Neuronal stem cell (in vitro differentiated cells): ENCODE results near the gene C10orf95.

Source experiments
- DNase-seq: peaks from one replicate; pipeline ENCODE4 v3.0.0-alpha.2; 2013; ENCODE audit warnings: low spot score
- H2AFZ ChIP-seq: one replicate; pipeline ENCODE4 v1.6.1; 2013; ENCODE audit warnings: mild to moderate bottlenecking, low read length, inconsistent platforms
- H2AK5ac ChIP-seq: 2 replicates; pipeline ENCODE4 v1.6.1; 2013; ENCODE audit warnings: low read depth, mild to moderate bottlenecking, inconsistent platforms, low read length, moderate library complexity, mixed read lengths
- H2BK120ac ChIP-seq: 2 replicates; pipeline ENCODE4 v1.6.1; 2013; ENCODE audit warnings: low read depth, mild to moderate bottlenecking, inconsistent platforms, low read length, moderate library complexity, mixed read lengths
- H2BK12ac ChIP-seq: one replicate; pipeline ENCODE4 v1.6.1; 2013; ENCODE audit warnings: low read length, inconsistent platforms
- H2BK15ac ChIP-seq: 2 replicates; pipeline ENCODE4 v1.6.1; 2013; ENCODE audit warnings: mild to moderate bottlenecking, low read length, inconsistent platforms, mixed read lengths
- H2BK5ac ChIP-seq: one replicate; pipeline ENCODE4 v1.6.1; 2013; ENCODE audit warnings: inconsistent platforms, mild to moderate bottlenecking, low read length, moderate library complexity
- H3K14ac ChIP-seq: one replicate; pipeline ENCODE4 v1.6.1; 2013; ENCODE audit warnings: low read length, inconsistent platforms
- H3K18ac ChIP-seq: 2 replicates; pipeline ENCODE4 v1.6.1; 2013; ENCODE audit warnings: low read length, inconsistent platforms
- H3K23ac ChIP-seq: 2 replicates; pipeline ENCODE4 v1.6.1; 2013; ENCODE audit warnings: low read depth, mild to moderate bottlenecking, mixed read lengths, low read length, inconsistent platforms; ENCODE audit not compliant: poor library complexity
- H3K27ac ChIP-seq: replicated peaks from 3 replicates; pipeline ENCODE4 v1.5.1; 2013; ENCODE audit warnings: low read length, inconsistent platforms
- H3K27me3 ChIP-seq, 3 experiments: 2 replicates each; pipeline ENCODE4 v1.6.1; 2013; ENCODE audit warnings: low read length in 3 of 3, mild to moderate bottlenecking in 2 of 3, inconsistent platforms in 1 of 3, low read depth in 1 of 3, mixed read lengths in 1 of 3, moderate library complexity in 1 of 3; ENCODE audit not compliant: control insufficient read depth in 3 of 3, insufficient read depth in 3 of 3
- H3K36me3 ChIP-seq, 2 donors: replicated peaks in 1 of 2; 2 replicates each; pipeline ENCODE4 v1.6.1; 2013; ENCODE audit warnings: low read length in 2 of 2; ENCODE audit not compliant: control insufficient read depth in 2 of 2, insufficient read depth in 2 of 2
- H3K4ac ChIP-seq: 2 replicates; pipeline ENCODE4 v1.6.1; 2013; ENCODE audit warnings: inconsistent platforms, mild to moderate bottlenecking, low read length, moderate library complexity
- H3K4me1 ChIP-seq, 2 donors: 1 replicate in 1 of 2; 2 replicates in 1 of 2; pipeline ENCODE4 v1.6.1; 2013; ENCODE audit warnings: low read length in 2 of 2, low read depth in 1 of 2; ENCODE audit not compliant: control insufficient read depth in 2 of 2, insufficient read depth in 1 of 2
- H3K4me2 ChIP-seq: one replicate; pipeline ENCODE4 v1.6.1; 2013; ENCODE audit warnings: mild to moderate bottlenecking, low read length, inconsistent platforms; ENCODE audit not compliant: insufficient read depth, poor library complexity, severe bottlenecking
- H3K4me3 ChIP-seq, 2 donors: 2 replicates each; pipeline ENCODE4 v1.5.1; 2013; ENCODE audit warnings: low read length in 2 of 2, mild to moderate bottlenecking in 2 of 2, inconsistent platforms in 1 of 2, moderate library complexity in 1 of 2
- H3K79me1 ChIP-seq: one replicate; pipeline ENCODE4 v1.6.1; 2013; ENCODE audit warnings: low read depth, mild to moderate bottlenecking, inconsistent platforms, low read length, moderate library complexity
- H3K9ac ChIP-seq: one replicate; pipeline ENCODE4 v1.6.1; 2013; ENCODE audit warnings: mild to moderate bottlenecking, low read depth, low read length, inconsistent platforms; ENCODE audit not compliant: poor library complexity
- H3K9me3 ChIP-seq, 2 donors: replicated peaks in 1 of 2; 2 replicates each; pipeline versions ENCODE3 to v1.6.1; 2013; ENCODE audit warnings: low read length in 2 of 2, mild to moderate bottlenecking in 2 of 2, inconsistent platforms in 1 of 2, low read depth in 1 of 2, mixed read lengths in 1 of 2, moderate library complexity in 1 of 2; ENCODE audit not compliant: control insufficient read depth in 2 of 2, insufficient read depth in 1 of 2
- H4K8ac ChIP-seq: one replicate; pipeline ENCODE4 v1.6.1; 2013; ENCODE audit warnings: low read depth, mild to moderate bottlenecking, inconsistent platforms, low read length, moderate library complexity
- H4K91ac ChIP-seq: one replicate; pipeline ENCODE4 v1.6.1; 2013; ENCODE audit warnings: low read length, low read depth, mild to moderate bottlenecking, inconsistent platforms; ENCODE audit not compliant: poor library complexity
- WGBS, 2 donors: extraction: QIAGEN DNeasy Blood & Tissue Kit; methylation state at CpG; one replicate each; pipeline ENCODE4 v1.1.7; 2013; ENCODE audit warnings: missing lambda C conversion rate in 2 of 2, mixed read lengths in 1 of 2; ENCODE audit not compliant: insufficient read length in 2 of 2, insufficient replicate concordance in 1 of 2; ENCODE audit errors: extremely low coverage in 2 of 2; 5-methylcytosine and 5-hydroxymethylcytosine counted together

C10orf95 gene

GRCh38 chr10:102435133-102435497 is 16.2 kb downstream of the C10orf95 start:
- Histone ChIP-seq H3K79me1 (no peaks in the 10 kb centered on the region), H3K27me3 (peaks cover 0 to 15% (median 0%) of the 10 kb centered on the region in 3 experiments), H3K36me3 (peaks cover 0 to 6% of the 10 kb centered on the region in 2 donors), H3K4me1 (peaks cover 11 to 27% of the 10 kb centered on the region in 2 donors), H3K4me3 (no peak overlapping the region), H3K9me3 (peaks cover 0 to 2% of the 10 kb centered on the region in 2 donors), H2AFZ (peak overlapping the region; percentile 87), H3K14ac (no peak overlapping the region), H2BK120ac (no peak overlapping the region), H3K4ac (no peak overlapping the region), H2BK5ac (no peak overlapping the region), H3K9ac (no peak overlapping the region), H3K4me2 (no peak overlapping the region), H2BK12ac (no peak overlapping the region), H4K8ac (no peak overlapping the region), H3K18ac (no peak overlapping the region), H3K27ac (no peak overlapping the region), H3K23ac (no peak overlapping the region), H4K91ac (no peak overlapping the region), H2AK5ac (no peak overlapping the region), H2BK15ac (no peak overlapping the region)
- no peak for DNase-seq
- WGBS, 2 donors = no CpG with 5 or more reads among the region's 5 CpGs

- no peak for DNase-seq
- no peak overlapping the region for H2AK5ac ChIP-seq
- peak overlapping the region; percentile 10 for H2BK120ac ChIP-seq
- H3K4me1 ChIP-seq = peaks cover 11 to 27% of the 10 kb centered on the region in 2 donors
- H3K27me3 ChIP-seq = peaks cover 0 to 15% (median 0%) of the 10 kb centered on the region in 3 experiments
- no CpG with 5 or more reads among the region's 9 CpGs for WGBS, 2 donors
- no peak overlapping the region for H2BK12ac ChIP-seq
- H4K8ac ChIP-seq = no peak overlapping the region
- no peak overlapping the region for H3K23ac ChIP-seq
- no peak overlapping the region for H3K27ac ChIP-seq
- no peaks in the 10 kb centered on the region for H3K79me1 ChIP-seq
- H3K4me3 ChIP-seq = no peak overlapping the region
- H3K4ac ChIP-seq = no peak overlapping the region
- no peak overlapping the region for H3K14ac ChIP-seq
- peak overlapping the region; percentile 65 for H3K18ac ChIP-seq
- H3K9ac ChIP-seq = no peak overlapping the region
- H3K36me3 ChIP-seq = peaks cover 0 to 6% of the 10 kb centered on the region in 2 donors
- H2BK15ac ChIP-seq = peak overlapping the region; percentile 68
- H3K4me2 ChIP-seq = no peak overlapping the region
- H2BK5ac ChIP-seq = no peak overlapping the region
- H4K91ac ChIP-seq = no peak overlapping the region
- H3K9me3 ChIP-seq = peaks cover 0 to 2% of the 10 kb centered on the region in 2 donors
- peak overlapping the region; percentile 87 for H2AFZ ChIP-seq
These were observed 16.8 kb downstream of the C10orf95 start for GRCh38 chr10:102434394-102435132.

- Histone ChIP-seq H3K9me3 (peaks cover 0 to 2% of the 10 kb centered on the region in 2 donors), H2AK5ac (peak overlapping the region; percentile 30), H3K9ac (no peak overlapping the region), H4K8ac (no peak overlapping the region), H3K79me1 (no peaks in the 10 kb centered on the region), H3K4me3 (peak overlapping the region in 1 of 2 donors; percentile 4), H4K91ac (no peak overlapping the region), H3K4me2 (no peak overlapping the region), H2BK15ac (peak overlapping the region; percentile 40), H3K27ac (no peak overlapping the region), H3K4me1 (peaks cover 11 to 27% of the 10 kb centered on the region in 2 donors), H2BK12ac (peak overlapping the region; percentile 82), H3K4ac (no peak overlapping the region), H3K27me3 (peaks cover 0 to 15% (median 0%) of the 10 kb centered on the region in 3 experiments), H3K23ac (no peak overlapping the region), H3K18ac (no peak overlapping the region), H2BK5ac (no peak overlapping the region), H3K36me3 (peaks cover 0 to 6% of the 10 kb centered on the region in 2 donors), H2AFZ (no peak overlapping the region), H2BK120ac (no peak overlapping the region), H3K14ac (no peak overlapping the region)
- no peak for DNase-seq
- WGBS, 2 donors = no CpG with 5 or more reads among the region's 5 CpGs
These were observed 17.7 kb downstream of the C10orf95 start for GRCh38 chr10:102433619-102434046.

GRCh38 chr10:102432162-102432950 is 19.0 kb downstream of the C10orf95 start, which contains the start of gene CUEDC2:
TSS of gene CUEDC2 (minus strand) at chr10:102432574. CDS start at chr10:102425188, 7,386 bp downstream.
- peak; percentile 96 for DNase-seq
- no CpG with 5 or more reads among the region's 52 CpGs for WGBS, 2 donors
- H2AK5ac ChIP-seq = peak within 1 kb of the TSS; percentile 30

More at GRCh38 chr10:102432162-102432950, 19.0 kb downstream of the C10orf95 start, which contains the start of gene CUEDC2:
- peaks cover 0 to 2% of the 10 kb centered on the region in 2 donors for H3K9me3 ChIP-seq
- H2BK12ac ChIP-seq = peak within 1 kb of the TSS; percentile 82
- peak within 1 kb of the TSS; percentile 88 for H2BK5ac ChIP-seq
- H4K91ac ChIP-seq = no peak within 1 kb of the TSS
- peaks cover 0 to 6% of the 10 kb centered on the region in 2 donors for H3K36me3 ChIP-seq
- H3K14ac ChIP-seq = peak within 1 kb of the TSS; percentile 11
- H3K18ac ChIP-seq = peak within 1 kb of the TSS; percentile 96
- no peak within 1 kb of the TSS for H4K8ac ChIP-seq
- peak within 1 kb of the TSS; percentile 80 for H2AFZ ChIP-seq
- H3K27me3 ChIP-seq = peaks cover 0 to 15% (median 0%) of the 10 kb centered on the region in 3 experiments
- H3K23ac ChIP-seq = peak within 1 kb of the TSS; percentile 46
- H3K27ac ChIP-seq = peak within 1 kb of the TSS; percentile 16
- H3K9ac ChIP-seq = peak within 1 kb of the TSS; percentile 94
- peak within 1 kb of the TSS; percentile 40 for H2BK15ac ChIP-seq
- H3K4me2 ChIP-seq = peak within 1 kb of the TSS; percentile 74
- H3K4me1 ChIP-seq = peaks cover 11 to 27% of the 10 kb centered on the region in 2 donors
- H3K79me1 ChIP-seq = no peaks in the 10 kb centered on the region
- no peak within 1 kb of the TSS for H3K4ac ChIP-seq
- peak within 1 kb of the TSS; percentile 85 to 96 for H3K4me3 ChIP-seq
- no peak within 1 kb of the TSS for H2BK120ac ChIP-seq
